Nephron (organoid): Measurements from ENCODE around the gene PGGHG.

Source experiments
- H3K27ac Mint-ChIP-seq, 3 experiments: 2 replicates each; pipeline ENCODE4 v1.8.0; 2020; ENCODE audit warnings: mixed read lengths in 3 of 3, mild to moderate bottlenecking in 2 of 3, moderate library complexity in 1 of 3
- H3K27me3 Mint-ChIP-seq: 2 replicates; pipeline ENCODE4 v1.8.0; 2021; ENCODE audit warnings: low read depth, mild to moderate bottlenecking, moderate library complexity, mixed read lengths
- H3K36me3 Mint-ChIP-seq: 2 replicates; pipeline ENCODE4 v1.8.0; 2020; ENCODE audit warnings: low read depth, mixed read lengths
- H3K4me1 Mint-ChIP-seq: 2 replicates; pipeline ENCODE4 v1.8.0; 2020; ENCODE audit warnings: mixed read lengths
- H3K4me3 Mint-ChIP-seq, 3 experiments: 2 replicates each; pipeline ENCODE4 v1.8.0; 2020; ENCODE audit warnings: mild to moderate bottlenecking in 3 of 3, mixed read lengths in 3 of 3, moderate library complexity in 2 of 3
- H3K9me3 Mint-ChIP-seq: 2 replicates; pipeline ENCODE4 v1.8.0; 2020; ENCODE audit warnings: mixed read lengths
- TF ChIP-seq, protein P1 (sequence below), 3 experiments: fragments of 200-600 bp; sonication (generic); IDR thresholded peaks; one replicate each; pipeline ENCODE4 v1.5.0; 2021; ENCODE audit warnings: antibody characterized with exemption in 3 of 3; ENCODE audit not compliant: unreplicated experiment in 3 of 3

PGGHG gene

DNA sequence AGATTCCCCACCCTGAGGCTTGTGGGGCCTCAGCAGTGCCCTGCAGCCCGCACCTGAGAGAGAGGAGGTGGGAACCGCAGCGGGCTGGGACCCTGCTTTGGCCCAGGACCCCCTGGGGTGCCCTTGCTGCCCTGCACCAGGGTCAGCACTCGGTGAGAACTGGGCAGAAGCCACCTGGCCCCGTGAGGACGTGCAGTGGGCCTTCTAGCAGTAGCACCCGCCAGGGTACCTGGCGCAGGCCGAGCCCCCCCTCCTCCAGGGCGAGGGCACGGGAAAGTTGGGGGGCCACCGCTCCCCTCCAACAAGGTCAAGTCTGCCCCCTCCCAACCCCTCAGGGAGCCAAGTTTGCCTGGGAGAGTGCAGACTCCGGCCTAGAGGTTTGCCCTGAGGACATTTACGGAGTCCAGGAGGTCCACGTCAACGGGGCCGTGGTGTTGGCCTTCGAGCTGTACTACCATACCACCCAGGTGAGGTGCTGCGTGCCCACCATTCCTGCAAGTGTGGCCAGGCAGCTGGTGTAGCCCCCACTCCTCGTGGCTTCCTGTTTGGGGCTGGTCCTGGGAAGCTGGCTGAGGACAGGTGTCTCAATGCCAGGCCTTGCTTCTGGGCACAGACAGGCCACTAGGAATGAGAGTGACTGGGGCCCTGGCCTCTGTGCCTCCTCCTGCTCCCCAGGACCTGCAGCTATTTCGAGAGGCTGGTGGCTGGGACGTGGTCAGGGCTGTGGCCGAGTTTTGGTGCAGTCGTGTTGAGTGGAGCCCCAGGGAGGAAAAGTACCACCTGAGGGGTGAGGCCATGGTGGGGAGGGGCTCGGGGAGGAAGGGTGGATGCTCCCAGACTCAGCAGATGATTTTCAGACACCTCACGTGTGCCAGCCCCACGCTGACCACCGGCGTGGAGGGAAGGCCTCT lies 3.5 kb downstream of the PGGHG start:
- no peaks in the 10 kb centered on the region for H3K4me1 Mint-ChIP-seq
- H3K36me3 Mint-ChIP-seq: no peaks in the 10 kb centered on the region
- H3K4me3 Mint-ChIP-seq: no peak overlapping the region
- H3K27me3 Mint-ChIP-seq: no peaks in the 10 kb centered on the region
- H3K9me3 Mint-ChIP-seq: no peaks in the 10 kb centered on the region
- TF ChIP-seq, protein P1, sequence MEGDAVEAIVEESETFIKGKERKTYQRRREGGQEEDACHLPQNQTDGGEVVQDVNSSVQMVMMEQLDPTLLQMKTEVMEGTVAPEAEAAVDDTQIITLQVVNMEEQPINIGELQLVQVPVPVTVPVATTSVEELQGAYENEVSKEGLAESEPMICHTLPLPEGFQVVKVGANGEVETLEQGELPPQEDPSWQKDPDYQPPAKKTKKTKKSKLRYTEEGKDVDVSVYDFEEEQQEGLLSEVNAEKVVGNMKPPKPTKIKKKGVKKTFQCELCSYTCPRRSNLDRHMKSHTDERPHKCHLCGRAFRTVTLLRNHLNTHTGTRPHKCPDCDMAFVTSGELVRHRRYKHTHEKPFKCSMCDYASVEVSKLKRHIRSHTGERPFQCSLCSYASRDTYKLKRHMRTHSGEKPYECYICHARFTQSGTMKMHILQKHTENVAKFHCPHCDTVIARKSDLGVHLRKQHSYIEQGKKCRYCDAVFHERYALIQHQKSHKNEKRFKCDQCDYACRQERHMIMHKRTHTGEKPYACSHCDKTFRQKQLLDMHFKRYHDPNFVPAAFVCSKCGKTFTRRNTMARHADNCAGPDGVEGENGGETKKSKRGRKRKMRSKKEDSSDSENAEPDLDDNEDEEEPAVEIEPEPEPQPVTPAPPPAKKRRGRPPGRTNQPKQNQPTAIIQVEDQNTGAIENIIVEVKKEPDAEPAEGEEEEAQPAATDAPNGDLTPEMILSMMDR (IDR thresholded peaks at IDR 0.05; ENCODE audit: unreplicated experiment in 3 of 3): no peak
- no peak overlapping the region for H3K27ac Mint-ChIP-seq

DNA sequence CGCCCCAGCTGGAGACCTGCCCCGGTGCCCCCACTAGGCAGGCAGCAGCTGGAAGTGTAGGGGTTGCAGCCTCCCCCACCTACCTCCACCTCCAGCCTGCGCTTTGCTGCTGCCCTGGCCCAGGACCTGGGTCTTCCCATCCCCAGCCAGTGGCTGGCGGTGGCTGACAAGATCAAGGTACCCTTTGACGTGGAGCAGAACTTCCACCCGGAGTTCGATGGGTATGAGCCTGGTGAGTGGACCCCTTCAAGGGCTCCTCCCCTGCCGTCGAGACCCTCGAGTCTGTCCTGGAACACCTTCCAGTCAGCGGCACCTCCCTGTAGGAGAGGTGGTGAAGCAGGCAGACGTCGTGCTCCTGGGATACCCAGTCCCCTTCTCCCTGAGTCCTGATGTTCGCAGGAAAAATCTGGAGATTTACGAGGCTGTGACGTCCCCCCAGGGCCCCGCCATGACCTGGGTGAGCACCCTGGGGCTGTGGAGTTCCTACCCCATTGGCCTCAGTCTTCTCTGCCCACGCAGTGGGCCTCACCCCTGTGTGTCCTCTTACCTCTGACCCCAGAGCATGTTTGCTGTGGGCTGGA lies 4.4 kb downstream of the PGGHG start:
- H3K36me3 Mint-ChIP-seq: no peaks in the 10 kb centered on the region
- no peak overlapping the region for H3K4me3 Mint-ChIP-seq
- H3K27me3 Mint-ChIP-seq: no peaks in the 10 kb centered on the region
- no peaks in the 10 kb centered on the region for H3K4me1 Mint-ChIP-seq
- no peaks in the 10 kb centered on the region for H3K9me3 Mint-ChIP-seq
- H3K27ac Mint-ChIP-seq: no peak overlapping the region
- TF ChIP-seq, protein P1 (IDR thresholded peaks at IDR 0.05; ENCODE audit: unreplicated experiment in 3 of 3): no peak

DNA sequence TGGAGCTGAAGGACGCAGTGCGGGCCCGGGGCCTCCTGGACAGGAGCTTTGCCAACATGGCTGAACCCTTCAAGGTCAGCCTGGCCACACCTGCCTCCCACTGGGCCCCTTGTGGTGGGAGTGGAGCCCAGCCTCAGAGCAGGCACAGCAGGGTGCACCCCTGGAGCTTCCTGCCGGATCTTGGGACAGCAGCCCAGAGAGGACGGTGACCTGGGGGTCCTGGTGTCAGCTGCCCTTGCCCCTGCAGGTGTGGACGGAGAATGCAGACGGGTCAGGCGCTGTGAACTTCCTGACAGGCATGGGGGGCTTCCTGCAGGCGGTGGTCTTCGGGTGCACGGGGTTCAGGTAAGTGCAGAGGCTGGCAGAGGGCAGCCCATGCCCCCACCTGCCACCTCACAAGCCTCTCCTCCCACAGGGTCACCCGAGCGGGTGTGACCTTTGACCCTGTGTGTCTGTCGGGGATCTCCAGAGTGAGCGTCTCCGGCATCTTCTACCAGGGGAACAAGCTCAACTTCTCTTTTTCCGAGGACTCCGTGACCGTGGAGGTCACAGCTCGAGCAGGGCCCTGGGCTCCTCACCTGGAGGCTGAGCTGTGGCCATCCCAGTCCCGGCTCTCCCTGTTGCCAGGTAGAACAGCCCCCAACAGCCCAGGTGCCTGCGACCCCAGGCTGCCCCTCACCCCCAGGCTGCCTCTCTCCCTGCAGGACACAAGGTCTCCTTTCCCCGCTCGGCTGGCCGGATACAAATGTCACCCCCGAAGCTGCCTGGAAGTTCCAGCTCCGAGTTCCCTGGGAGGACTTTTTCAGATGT lies 5.1 kb downstream of the PGGHG start:
- Mint-ChIP-seq H3K27me3 (no peaks in the 10 kb centered on the region), H3K9me3 (no peaks in the 10 kb centered on the region), H3K4me3 (no peak overlapping the region), H3K27ac (no peak overlapping the region), H3K4me1 (no peaks in the 10 kb centered on the region), H3K36me3 (no peaks in the 10 kb centered on the region)
- TF ChIP-seq, protein P1 (IDR thresholded peaks at IDR 0.05; ENCODE audit: unreplicated experiment in 3 of 3): no peak

DNA sequence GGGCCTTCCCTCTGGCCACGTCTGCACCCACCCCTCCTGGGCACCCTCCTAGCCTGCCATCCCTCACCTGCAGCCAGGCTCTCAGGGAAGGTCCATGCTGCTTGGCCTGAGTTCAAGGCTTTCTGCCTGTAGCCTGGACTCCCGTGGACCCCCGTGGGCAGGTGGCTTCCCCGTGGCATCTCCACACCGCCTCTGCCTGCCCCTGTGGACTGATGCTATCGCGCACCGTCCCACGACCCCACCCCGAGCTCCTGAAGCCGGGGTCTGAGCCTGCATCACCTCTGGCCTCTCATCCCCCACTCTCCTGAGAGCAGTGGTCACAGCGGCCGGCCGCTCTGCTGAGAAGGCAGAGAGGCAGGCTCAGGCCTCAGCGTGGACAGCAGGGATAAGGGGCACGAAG lies 5.9 kb downstream of the PGGHG start:
- TF ChIP-seq, protein P1 (IDR thresholded peaks at IDR 0.05; ENCODE audit: unreplicated experiment in 3 of 3): no peak
- Mint-ChIP-seq H3K27me3 (no peaks in the 10 kb centered on the region), H3K27ac (no peak overlapping the region), H3K4me1 (no peaks in the 10 kb centered on the region), H3K36me3 (no peaks in the 10 kb centered on the region), H3K4me3 (no peak overlapping the region), H3K9me3 (no peaks in the 10 kb centered on the region)

DNA sequence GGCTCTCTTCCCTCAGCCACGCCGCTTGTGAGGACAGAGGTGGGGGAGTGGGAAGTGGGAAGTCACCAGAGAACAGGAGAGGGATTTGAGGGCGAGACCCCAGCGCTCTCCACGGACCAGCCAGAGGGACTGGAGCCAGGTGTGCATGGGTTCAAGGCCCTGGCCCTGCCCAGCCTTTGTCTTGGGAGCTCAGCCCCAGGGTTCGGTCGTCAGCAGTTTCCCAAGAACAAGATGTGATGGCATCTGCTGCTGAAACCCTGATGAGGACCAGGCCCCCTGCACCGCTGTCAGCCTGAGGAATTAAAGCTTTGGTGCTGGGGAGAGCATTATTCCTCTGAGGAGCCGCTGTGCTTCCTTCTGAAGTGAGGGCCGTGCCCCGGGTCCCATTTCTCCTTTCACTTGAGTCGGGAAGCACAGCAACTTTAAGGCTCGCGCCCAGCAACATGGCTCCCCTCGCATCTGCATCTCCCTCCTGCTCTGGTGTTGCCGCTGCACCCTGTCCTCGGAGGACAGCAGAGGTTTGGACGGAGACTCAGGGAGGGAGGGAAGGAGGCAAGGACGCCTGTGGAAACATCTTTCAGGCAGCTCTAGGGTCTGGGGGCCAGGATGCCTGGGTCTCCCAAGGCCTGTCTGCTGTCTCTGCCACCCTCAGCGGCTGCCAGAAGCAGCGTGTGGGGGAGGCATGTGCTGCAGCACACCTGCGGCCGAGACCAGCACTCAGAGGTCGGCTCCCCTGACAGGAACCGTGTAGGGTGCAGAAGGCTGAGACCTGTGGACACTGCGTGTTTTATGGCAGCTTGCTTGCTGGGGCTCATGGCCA lies 6.6 kb downstream of the PGGHG start:
- TF ChIP-seq, protein P1 (IDR thresholded peaks at IDR 0.05; ENCODE audit: unreplicated experiment in 3 of 3): no peak
- H3K27me3 Mint-ChIP-seq: no peaks in the 10 kb centered on the region
- H3K36me3 Mint-ChIP-seq: no peaks in the 10 kb centered on the region
- no peaks in the 10 kb centered on the region for H3K4me1 Mint-ChIP-seq
- no peaks in the 10 kb centered on the region for H3K9me3 Mint-ChIP-seq
- peak overlapping the region in 1 of 3 experiments; percentile 46 for H3K27ac Mint-ChIP-seq
- no peak overlapping the region for H3K4me3 Mint-ChIP-seq
